Measurements from ENCODE around the gene MXD4. TPM values are rescaled to one million over a fixed set of nuclear protein-coding genes. Genes with fewer than 3 reads are reported as not detected.

MXD4 gene
- total RNA-seq, 2 donors from 2014 or later, result 36.7 to 43.3 TPM

DNA sequence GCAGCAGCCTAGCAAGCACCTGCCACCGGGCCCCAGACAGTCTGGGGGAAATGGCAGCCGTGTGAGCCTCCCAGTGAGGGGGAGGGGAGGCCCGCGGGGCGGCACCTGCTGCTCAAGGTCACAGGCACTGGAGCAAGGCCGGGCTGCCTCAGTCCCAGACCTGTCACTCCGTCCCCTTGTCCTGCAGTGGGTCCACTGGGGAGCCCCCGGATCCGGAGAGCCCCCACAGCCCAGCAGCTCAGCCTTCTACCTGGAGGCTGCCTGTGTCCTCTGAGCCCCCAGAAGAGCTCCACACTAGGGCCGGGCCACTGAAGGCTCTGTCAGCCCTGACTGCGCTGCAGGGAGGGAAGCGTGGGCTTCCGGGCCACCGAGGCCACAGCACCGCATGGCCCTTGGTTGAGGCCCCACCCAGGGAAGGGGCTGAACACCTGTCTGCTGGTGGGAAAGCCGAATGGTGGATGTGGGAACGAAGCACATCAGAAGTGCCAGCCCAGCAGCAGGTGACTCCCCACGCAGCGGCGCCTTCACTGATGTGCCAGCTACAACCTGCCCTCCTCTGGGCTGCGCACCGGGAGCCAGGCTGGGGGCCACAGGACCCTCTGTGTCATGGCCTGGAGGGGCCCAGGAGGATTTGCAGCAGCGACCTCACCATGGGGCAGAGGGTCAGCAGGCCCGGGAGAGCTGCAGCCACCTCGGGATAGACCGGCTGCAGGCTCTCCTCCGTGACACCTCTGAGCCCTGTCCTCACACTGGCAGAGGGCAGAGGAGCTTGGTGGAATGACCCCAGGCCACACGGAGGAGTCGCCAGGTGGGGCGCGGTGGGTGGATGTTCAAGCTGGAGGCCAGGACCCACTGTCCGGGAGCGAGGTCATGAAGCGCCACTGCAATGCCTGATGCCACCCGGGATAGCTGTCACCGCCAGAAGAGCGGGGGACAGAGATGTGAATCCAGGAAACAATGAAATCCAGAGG lies 35.0 kb upstream of the MXD4 start:
- DNase-seq, result no peak
- intact Hi-C loops (cut with DNase I), result no loop called here
- Histone ChIP-seq H3K36me3 (no peaks in the 10 kb centered on the region), H3K9ac (ENCODE audit: low read depth in 2 of 2, low read length in 2 of 2) (no peak overlapping the region), H3K27me3 (no peaks in the 10 kb centered on the region), H3K9me3 (no peaks in the 10 kb centered on the region), H3K27ac (no peak overlapping the region), H3K4me3 (no peak overlapping the region), H3K4me1 (no peaks in the 10 kb centered on the region)
- TF ChIP-seq, protein P1, sequence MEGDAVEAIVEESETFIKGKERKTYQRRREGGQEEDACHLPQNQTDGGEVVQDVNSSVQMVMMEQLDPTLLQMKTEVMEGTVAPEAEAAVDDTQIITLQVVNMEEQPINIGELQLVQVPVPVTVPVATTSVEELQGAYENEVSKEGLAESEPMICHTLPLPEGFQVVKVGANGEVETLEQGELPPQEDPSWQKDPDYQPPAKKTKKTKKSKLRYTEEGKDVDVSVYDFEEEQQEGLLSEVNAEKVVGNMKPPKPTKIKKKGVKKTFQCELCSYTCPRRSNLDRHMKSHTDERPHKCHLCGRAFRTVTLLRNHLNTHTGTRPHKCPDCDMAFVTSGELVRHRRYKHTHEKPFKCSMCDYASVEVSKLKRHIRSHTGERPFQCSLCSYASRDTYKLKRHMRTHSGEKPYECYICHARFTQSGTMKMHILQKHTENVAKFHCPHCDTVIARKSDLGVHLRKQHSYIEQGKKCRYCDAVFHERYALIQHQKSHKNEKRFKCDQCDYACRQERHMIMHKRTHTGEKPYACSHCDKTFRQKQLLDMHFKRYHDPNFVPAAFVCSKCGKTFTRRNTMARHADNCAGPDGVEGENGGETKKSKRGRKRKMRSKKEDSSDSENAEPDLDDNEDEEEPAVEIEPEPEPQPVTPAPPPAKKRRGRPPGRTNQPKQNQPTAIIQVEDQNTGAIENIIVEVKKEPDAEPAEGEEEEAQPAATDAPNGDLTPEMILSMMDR (IDR thresholded peaks at IDR 0.05), result no peak

DNA sequence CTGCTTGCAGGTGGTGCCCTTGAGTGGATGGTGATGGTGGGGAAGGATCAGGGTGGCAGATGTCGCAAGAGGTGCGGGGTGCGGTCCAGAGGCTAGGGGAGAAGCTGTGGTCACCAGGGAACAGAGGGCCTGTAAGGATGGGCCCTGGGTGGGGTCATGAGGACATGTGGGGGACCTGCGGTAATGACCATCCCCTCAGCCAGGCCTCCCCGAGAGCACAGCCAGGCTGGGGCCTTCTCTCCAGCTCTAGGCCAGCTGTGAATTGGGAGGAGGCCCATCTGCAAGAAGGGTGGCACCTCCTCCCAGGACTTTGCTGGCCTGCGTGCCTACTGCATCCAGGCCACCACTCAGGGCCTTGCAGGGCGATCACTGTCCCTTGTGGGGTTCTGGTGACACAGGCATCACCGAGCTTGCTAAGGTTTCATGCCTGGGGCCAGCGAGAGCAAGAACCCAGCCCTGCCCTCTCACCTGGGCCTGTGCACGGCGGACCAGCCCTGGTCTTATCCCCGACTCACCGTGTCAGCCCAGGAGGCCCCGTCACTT lies 34.1 kb upstream of the MXD4 start:
- Histone ChIP-seq H3K27me3 (no peaks in the 10 kb centered on the region), H3K4me1 (no peaks in the 10 kb centered on the region), H3K9me3 (no peaks in the 10 kb centered on the region), H3K27ac (no peak overlapping the region), H3K4me3 (no peak overlapping the region), H3K9ac (ENCODE audit: low read depth in 2 of 2, low read length in 2 of 2) (no peak overlapping the region), H3K36me3 (no peaks in the 10 kb centered on the region)
- intact Hi-C loops (cut with DNase I), result no loop called here
- TF ChIP-seq, protein P1 (IDR thresholded peaks at IDR 0.05), result no peak
- no peak for DNase-seq

DNA sequence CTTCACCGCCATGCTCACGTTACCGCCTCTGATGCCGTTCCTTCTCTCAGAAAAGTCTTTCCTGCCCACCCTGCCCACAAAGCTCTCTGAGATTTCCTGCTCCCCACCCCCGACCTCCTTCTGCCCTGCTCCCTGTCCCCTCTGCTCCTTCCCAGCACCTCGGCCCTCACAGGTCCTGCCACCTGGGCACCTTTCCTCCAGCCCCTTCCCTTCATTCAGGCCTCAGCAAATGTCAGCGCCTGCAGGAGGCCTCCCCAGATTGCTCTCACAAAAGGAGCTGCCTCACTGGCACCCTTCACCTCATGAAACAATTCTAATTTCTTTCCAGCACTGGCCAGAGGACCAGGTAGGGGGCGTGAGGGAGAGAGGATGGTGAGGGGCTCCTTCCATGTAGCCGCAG lies 33.6 kb upstream of the MXD4 start:
- Histone ChIP-seq H3K9me3 (no peaks in the 10 kb centered on the region), H3K9ac (ENCODE audit: low read depth in 2 of 2, low read length in 2 of 2) (no peak overlapping the region), H3K27ac (no peak overlapping the region), H3K4me3 (no peak overlapping the region), H3K36me3 (no peaks in the 10 kb centered on the region), H3K4me1 (no peaks in the 10 kb centered on the region), H3K27me3 (no peaks in the 10 kb centered on the region)
- intact Hi-C loops (cut with DNase I), result no loop called here
- TF ChIP-seq, protein P1 (IDR thresholded peaks at IDR 0.05), result no peak
- no peak for DNase-seq

DNA sequence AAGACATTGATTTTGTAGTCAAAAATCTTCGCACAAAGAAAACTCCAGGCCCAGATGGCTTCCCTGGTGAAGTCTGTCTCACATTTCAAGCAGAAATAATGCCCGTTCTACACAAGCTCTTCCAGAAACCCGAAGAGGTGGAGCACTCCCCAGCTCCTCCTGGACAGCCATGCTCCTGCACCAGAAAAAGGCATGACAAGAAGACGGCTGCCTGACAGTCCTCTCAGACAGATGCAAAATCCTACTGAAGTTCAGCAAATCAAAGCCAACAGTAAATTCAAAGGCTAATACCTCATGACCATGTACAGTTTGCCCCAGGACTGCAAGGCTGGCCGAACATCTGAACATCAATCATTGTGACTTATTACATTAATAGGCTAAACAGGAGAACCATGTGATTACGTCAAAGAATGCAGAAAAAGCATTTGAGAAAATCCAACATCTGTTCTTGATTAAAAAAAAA lies 30.8 kb upstream of the MXD4 start:
- Histone ChIP-seq H3K36me3 (no peaks in the 10 kb centered on the region), H3K9me3 (no peaks in the 10 kb centered on the region), H3K9ac (ENCODE audit: low read depth in 2 of 2, low read length in 2 of 2) (no peak overlapping the region), H3K4me1 (no peaks in the 10 kb centered on the region), H3K27ac (no peak overlapping the region), H3K27me3 (no peaks in the 10 kb centered on the region), H3K4me3 (no peak overlapping the region)
- TF ChIP-seq, protein P1 (IDR thresholded peaks at IDR 0.05), result no peak
- intact Hi-C loops (cut with DNase I), result no loop called here
- DNase-seq, result no peak

DNA sequence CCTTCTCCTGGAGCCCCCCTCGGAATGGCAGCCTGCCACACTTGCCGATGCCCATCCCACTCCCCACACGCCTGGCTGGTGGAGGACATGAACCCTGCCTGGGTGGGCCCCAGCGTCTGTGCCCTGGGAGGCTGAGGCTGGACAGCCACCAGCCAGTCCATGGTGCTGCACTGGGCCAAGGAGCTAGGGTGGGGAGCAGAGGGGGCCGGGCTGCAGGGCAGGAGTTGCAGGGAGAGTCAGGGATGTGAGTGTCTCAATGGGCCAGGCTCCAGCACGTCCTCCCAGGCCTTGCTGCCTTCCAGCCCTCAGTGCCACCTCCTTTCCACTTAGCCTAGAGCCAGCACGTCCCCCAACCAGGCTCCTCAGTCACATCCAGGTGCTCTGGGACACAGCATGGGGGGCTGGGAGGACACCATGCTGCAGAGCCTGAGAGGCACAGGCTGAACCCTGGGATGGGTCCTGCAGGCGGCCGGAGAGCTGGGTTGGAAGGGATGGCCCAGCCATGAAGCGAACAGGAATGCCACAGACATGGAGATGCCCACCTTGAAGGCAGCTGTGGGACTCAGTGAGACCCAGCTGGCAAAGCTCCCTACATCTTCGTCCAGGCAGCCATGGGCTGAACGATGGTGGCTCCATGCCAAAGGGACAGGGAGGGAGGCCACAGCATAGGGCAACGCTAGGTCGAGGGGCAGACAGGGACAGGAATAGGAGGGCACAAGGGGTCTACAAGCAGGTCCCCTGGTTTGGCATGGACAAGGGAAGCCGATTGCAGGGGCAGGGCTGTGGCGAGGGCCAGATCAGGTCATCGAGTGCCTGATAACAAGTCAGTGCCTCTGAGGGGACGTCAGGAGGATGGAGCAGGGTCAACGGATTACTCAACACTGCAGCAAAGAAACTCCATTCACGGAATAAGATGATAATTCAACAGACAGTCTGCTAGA lies 30.1 kb upstream of the MXD4 start:
- Histone ChIP-seq H3K27me3 (no peaks in the 10 kb centered on the region), H3K4me1 (no peaks in the 10 kb centered on the region), H3K4me3 (no peak overlapping the region), H3K27ac (no peak overlapping the region), H3K9me3 (no peaks in the 10 kb centered on the region), H3K9ac (ENCODE audit: low read depth in 2 of 2, low read length in 2 of 2) (no peak overlapping the region), H3K36me3 (no peaks in the 10 kb centered on the region)
- TF ChIP-seq, protein P1 (IDR thresholded peaks at IDR 0.05), result no peak
- intact Hi-C loops (cut with DNase I), result no loop called here
- no peak for DNase-seq

All from colonic mucosa (tissue), 4 donors.